ENCODE data around the gene MAPRE3. TPM values are rescaled to one million over a fixed set of nuclear protein-coding genes. Genes with fewer than 3 reads are reported as not detected.

MAPRE3 gene
- total and polyA plus RNA-seq, 7 donors: 22.1 to 149 (median 116) TPM

DNA sequence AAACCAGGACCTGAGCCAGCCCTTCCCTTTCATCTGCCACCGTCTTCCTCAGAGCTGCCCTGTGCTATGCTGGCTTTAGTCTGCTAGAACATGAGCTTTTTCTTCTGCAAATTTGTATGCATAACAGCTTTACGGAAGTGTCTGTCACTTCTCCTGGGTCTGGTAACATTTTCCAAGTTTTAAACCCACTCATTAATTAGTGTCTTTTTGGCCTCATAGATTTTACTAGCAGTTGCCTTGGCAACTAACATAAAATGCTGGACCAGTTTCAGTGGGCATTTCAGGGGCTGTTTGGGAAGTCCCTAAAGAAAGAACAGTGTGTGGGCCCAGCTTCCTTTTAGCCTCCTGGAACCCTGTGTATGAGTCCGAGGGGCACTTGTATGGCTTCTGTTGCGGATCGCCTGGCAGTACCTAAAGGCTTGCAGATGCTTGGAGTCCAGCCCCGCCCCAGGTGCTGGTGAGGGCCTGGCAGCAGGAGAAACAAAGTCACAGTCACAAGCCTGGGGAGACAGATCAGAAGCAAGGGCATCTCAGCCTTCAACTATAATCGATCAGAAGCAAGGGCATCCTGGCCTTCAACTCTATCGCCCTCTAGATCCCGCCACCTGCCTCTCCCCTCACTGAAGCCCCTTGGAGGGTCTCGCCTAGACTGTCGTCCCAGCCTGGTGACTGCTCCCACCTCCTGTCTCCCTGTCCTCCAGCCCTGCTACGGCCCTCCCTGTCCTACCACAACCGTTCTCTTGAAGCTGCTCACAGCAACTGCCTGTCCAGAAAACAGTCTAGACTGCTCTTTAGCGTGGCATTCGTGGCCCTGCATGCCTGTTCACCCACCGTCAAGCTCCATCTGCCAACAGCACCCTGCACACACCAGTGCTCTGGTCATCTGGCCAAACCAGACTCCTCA, 36.8 kb upstream of the MAPRE3 start:
- TF ChIP-seq CTCF (IDR thresholded peaks at IDR 0.05): no peak
- WGBS, 3 donors: 83 to 87% (median 83%) methylated on average over 16 of the region's 16 CpGs
- ATAC-seq: no peak
- no peaks in the 10 kb centered on the region for H3K36me3 ChIP-seq (ENCODE audit: insufficient read depth in 1 of 2, low read depth in 1 of 2)
- H3K4me1 ChIP-seq: no peaks in the 10 kb centered on the region
- no peak for DNase-seq
- intact Hi-C loops (cut with DNase I): no loop called here
- peaks cover 0 to 4% (median 2%) of the 10 kb centered on the region in 3 donors for H3K27me3 ChIP-seq (ENCODE audit: insufficient read depth in 3 of 3, low read length in 2 of 3)
- H3K27ac ChIP-seq: no peak overlapping the region
- H3K4me3 ChIP-seq: no peak overlapping the region
- no peaks in the 10 kb centered on the region for H3K9me3 ChIP-seq

DNA sequence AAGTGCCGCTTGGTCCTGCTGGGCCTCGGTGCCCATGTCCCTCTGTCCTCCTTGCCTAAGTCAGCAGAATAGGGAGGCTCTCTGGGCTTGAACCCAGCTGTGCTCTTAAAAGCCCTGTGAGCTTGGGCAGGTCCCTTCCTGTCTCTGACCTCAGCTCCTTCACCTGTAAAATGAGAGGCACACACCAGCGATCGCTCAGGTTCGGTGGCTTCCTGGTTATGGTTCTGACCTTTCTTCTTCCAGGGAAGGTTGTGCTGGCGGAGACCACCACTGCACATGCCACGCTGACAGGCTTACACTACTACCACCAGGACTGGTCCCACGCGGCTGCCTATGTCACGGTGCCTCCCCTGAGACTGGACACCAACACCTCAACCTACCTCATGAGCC, 36.1 kb upstream of the MAPRE3 start:
- Histone ChIP-seq H3K4me3 (no peak overlapping the region), H3K9me3 (no peaks in the 10 kb centered on the region), H3K36me3 (ENCODE audit: insufficient read depth in 1 of 2, low read depth in 1 of 2) (no peaks in the 10 kb centered on the region), H3K27me3 (ENCODE audit: insufficient read depth in 3 of 3, low read length in 2 of 3) (peaks cover 0 to 4% (median 2%) of the 10 kb centered on the region in 3 donors), H3K4me1 (no peaks in the 10 kb centered on the region), H3K27ac (no peak overlapping the region)
- intact Hi-C loops (cut with DNase I): no loop called here
- no peak for TF ChIP-seq CTCF (IDR thresholded peaks at IDR 0.05)
- DNase-seq (no peak), ATAC-seq (no peak)
- WGBS, 3 donors: 86 to 90% (median 90%) methylated on average over 10 of the region's 10 CpGs

GRCh38 chr2:26934985-26935384, 35.5 kb upstream of the MAPRE3 start:
- no peak for TF ChIP-seq CTCF (IDR thresholded peaks at IDR 0.05)
- H3K36me3 ChIP-seq (ENCODE audit: insufficient read depth in 1 of 2, low read depth in 1 of 2): no peaks in the 10 kb centered on the region
- no peak overlapping the region for H3K4me3 ChIP-seq
- intact Hi-C loops (cut with DNase I): no loop called here
- H3K4me1 ChIP-seq: no peaks in the 10 kb centered on the region
- peaks cover 0 to 2% (median 0%) of the 10 kb centered on the region in 3 donors for H3K27me3 ChIP-seq (ENCODE audit: insufficient read depth in 3 of 3, low read length in 2 of 3)
- 55 to 71% (median 60%) methylated on average over 3 of the region's 3 CpGs for WGBS, 3 donors
- ATAC-seq: no peak
- H3K27ac ChIP-seq: no peak overlapping the region
- DNase-seq: no peak
- H3K9me3 ChIP-seq: no peaks in the 10 kb centered on the region

- Histone ChIP-seq H3K27me3 (ENCODE audit: insufficient read depth in 3 of 3, low read length in 2 of 3) (no peaks in the 10 kb centered on the region), H3K9me3 (no peaks in the 10 kb centered on the region), H3K27ac (no peak overlapping the region), H3K36me3 (ENCODE audit: insufficient read depth in 1 of 2, low read depth in 1 of 2) (no peaks in the 10 kb centered on the region), H3K4me3 (no peak overlapping the region), H3K4me1 (no peaks in the 10 kb centered on the region)
- no peak for DNase-seq
- intact Hi-C loops (cut with DNase I): no loop called here
- no peak for ATAC-seq
- WGBS, 3 donors: 86 to 90% (median 89%) methylated on average over 5 of the region's 5 CpGs
- no peak for TF ChIP-seq CTCF (IDR thresholded peaks at IDR 0.05)
These were observed 33.6 kb upstream of the MAPRE3 start for GRCh38 chr2:26936855-26937254.
